Thoracic aorta (tissue), 2 donors: ENCODE results near the gene ADCY2. TPM values are rescaled to one million over a fixed set of nuclear protein-coding genes. Genes with fewer than 3 reads are reported as not detected.

Source experiments
- ATAC-seq: fragments of 150-250 bp; one replicate; pipeline ENCODE4 v1.8.0; 2017; ENCODE audit warnings: low read depth; ENCODE audit not compliant: insufficient number of reproducible peaks, low FRiP score
- DNase-seq: peaks from one replicate; pipeline ENCODE4 v3.0.0-alpha.2; 2020; ENCODE audit warnings: low spot score
- H3K27ac ChIP-seq, 2 donors: fragments of 200-600 bp; sonication (generic); 1 replicate in 1 of 2; 2 replicates in 1 of 2; pipeline ENCODE4 v1.5.1; 2016; ENCODE audit warnings: mild to moderate bottlenecking in 2 of 2, moderate library complexity in 2 of 2
- H3K27me3 ChIP-seq: fragments of 200-600 bp; sonication (generic); replicated peaks from 2 replicates; pipeline ENCODE4 v1.6.0; 2016; ENCODE audit warnings: mild to moderate bottlenecking; ENCODE audit not compliant: insufficient read depth
- H3K36me3 ChIP-seq: fragments of 200-600 bp; sonication (generic); one replicate; pipeline ENCODE4 v1.5.1; 2016
- H3K4me1 ChIP-seq, 2 donors: fragments of 200-600 bp; sonication (generic); 1 replicate in 1 of 2; 2 replicates in 1 of 2; pipeline versions ENCODE4 v1.5.1 to v1.6.0; 2016; ENCODE audit warnings: low read depth in 2 of 2, mild to moderate bottlenecking in 1 of 2; ENCODE audit not compliant: control insufficient read depth in 1 of 2
- H3K4me3 ChIP-seq: fragments of 200-600 bp; sonication (generic); 2 replicates; pipeline ENCODE4 v1.5.1; 2016; ENCODE audit warnings: mild to moderate bottlenecking
- H3K9me3 ChIP-seq: fragments of 200-600 bp; sonication (generic); 2 replicates; pipeline ENCODE4 v1.5.1; 2016
- total RNA-seq, 2 donors: library from RNA; depleted of rRNA; stranded (reverse); fragments of >200 nt; gene quantifications; one replicate each; pipeline versions ENCODE4 v1.1.0 to v1.2.3, GENCODE V29; 2016
- TF ChIP-seq, protein P1 (sequence below): fragments of 200-600 bp; sonication (generic); IDR thresholded peaks from one replicate; pipeline ENCODE4 v1.5.1; 2019; ENCODE audit warnings: antibody characterized with exemption

ADCY2 gene
- total RNA-seq, 2 donors from 2014 or later = 5.0 to 14.8 TPM

GRCh38 chr5:7794311-7794710 is 398.4 kb downstream of the ADCY2 start:
- no peak overlapping the region for H3K27ac ChIP-seq
- H3K4me1 ChIP-seq = no peaks in the 10 kb centered on the region
- no peak for DNase-seq
- ATAC-seq = no peak
- H3K36me3 ChIP-seq = no peaks in the 10 kb centered on the region
- no peaks in the 10 kb centered on the region for H3K27me3 ChIP-seq
- TF ChIP-seq, protein P1, sequence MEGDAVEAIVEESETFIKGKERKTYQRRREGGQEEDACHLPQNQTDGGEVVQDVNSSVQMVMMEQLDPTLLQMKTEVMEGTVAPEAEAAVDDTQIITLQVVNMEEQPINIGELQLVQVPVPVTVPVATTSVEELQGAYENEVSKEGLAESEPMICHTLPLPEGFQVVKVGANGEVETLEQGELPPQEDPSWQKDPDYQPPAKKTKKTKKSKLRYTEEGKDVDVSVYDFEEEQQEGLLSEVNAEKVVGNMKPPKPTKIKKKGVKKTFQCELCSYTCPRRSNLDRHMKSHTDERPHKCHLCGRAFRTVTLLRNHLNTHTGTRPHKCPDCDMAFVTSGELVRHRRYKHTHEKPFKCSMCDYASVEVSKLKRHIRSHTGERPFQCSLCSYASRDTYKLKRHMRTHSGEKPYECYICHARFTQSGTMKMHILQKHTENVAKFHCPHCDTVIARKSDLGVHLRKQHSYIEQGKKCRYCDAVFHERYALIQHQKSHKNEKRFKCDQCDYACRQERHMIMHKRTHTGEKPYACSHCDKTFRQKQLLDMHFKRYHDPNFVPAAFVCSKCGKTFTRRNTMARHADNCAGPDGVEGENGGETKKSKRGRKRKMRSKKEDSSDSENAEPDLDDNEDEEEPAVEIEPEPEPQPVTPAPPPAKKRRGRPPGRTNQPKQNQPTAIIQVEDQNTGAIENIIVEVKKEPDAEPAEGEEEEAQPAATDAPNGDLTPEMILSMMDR = no peak
- no peaks in the 10 kb centered on the region for H3K9me3 ChIP-seq
- H3K4me3 ChIP-seq = no peak overlapping the region

- DNase-seq (no peak), ATAC-seq (no peak)
- Histone ChIP-seq H3K36me3 (no peaks in the 10 kb centered on the region), H3K27me3 (no peaks in the 10 kb centered on the region), H3K4me1 (no peaks in the 10 kb centered on the region), H3K9me3 (no peaks in the 10 kb centered on the region), H3K4me3 (no peak overlapping the region), H3K27ac (no peak overlapping the region)
- TF ChIP-seq, protein P1 = no peak
These were observed 398.9 kb downstream of the ADCY2 start for GRCh38 chr5:7794823-7795222.

DNA sequence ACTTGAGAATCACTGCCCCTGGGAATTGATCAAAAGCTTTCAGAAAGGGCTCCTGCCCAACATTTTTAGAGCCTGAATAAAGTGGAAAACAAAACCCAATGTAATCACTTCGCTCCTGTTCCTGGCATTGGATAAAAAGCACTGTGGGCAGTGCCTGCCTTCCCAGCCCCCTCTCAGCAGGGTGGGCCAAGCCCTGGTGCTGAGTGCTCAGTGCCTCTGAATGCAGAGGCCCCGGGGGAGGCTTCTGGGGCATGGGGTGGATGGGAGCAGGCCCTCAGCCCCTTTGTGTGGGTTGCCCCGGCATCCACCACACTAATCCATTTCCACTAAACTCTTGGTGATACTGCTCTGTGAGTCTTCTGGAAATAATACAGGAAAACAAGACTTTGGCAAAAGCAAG is 399.4 kb downstream of the ADCY2 start:
- H3K4me1 ChIP-seq = no peaks in the 10 kb centered on the region
- H3K36me3 ChIP-seq = no peaks in the 10 kb centered on the region
- H3K4me3 ChIP-seq = no peak overlapping the region
- ATAC-seq = no peak
- H3K27me3 ChIP-seq = no peaks in the 10 kb centered on the region
- TF ChIP-seq, protein P1 = no peak
- no peaks in the 10 kb centered on the region for H3K9me3 ChIP-seq
- H3K27ac ChIP-seq = no peak overlapping the region
- DNase-seq = no peak

DNA sequence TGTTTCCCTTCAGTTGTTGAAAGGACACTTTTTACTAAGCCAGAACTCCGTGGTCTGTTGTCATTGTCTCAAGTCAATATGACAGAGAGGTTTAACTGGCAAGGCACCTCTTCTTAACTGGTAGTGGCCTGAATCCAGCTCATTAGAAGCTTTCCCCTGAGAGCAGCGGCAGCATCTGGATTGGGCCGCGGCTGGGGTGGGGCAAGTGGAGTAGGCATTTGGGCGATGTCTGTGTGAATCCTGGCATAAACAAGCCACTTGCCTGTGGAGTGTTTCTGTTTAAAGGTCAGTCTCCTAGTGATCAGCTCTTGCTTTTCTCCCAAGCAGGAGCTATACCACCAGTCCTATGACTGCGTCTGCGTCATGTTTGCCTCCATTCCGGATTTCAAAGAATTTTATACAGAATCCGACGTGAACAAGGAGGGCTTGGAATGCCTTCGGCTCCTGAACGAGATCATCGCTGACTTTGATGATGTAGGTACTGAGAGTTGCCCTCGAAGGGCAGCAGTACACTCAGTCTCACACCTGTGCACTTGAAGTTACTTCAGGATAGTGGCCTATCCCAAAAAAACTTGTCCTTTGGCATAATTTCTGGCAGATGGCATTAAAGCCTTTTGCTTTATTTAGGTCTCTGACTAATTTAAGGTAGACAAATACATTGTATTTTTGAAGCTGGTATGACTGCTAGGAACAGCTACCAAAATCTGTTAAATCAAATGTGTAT is 406.1 kb downstream of the ADCY2 start:
- TF ChIP-seq, protein P1 = no peak
- DNase-seq (no peak), ATAC-seq (no peak)
- Histone ChIP-seq H3K27me3 (no peaks in the 10 kb centered on the region), H3K27ac (no peak overlapping the region), H3K9me3 (no peaks in the 10 kb centered on the region), H3K4me1 (no peaks in the 10 kb centered on the region), H3K4me3 (no peak overlapping the region), H3K36me3 (no peaks in the 10 kb centered on the region)

GRCh38 chr5:7802855-7803254 is 406.9 kb downstream of the ADCY2 start:
- Histone ChIP-seq H3K27me3 (no peaks in the 10 kb centered on the region), H3K4me3 (no peak overlapping the region), H3K36me3 (no peaks in the 10 kb centered on the region), H3K27ac (no peak overlapping the region), H3K4me1 (no peaks in the 10 kb centered on the region), H3K9me3 (no peaks in the 10 kb centered on the region)
- DNase-seq (no peak), ATAC-seq (no peak)
- TF ChIP-seq, protein P1 = no peak
